ENCODE data around the gene DNAJB6. TPM values are rescaled to one million over a fixed set of nuclear protein-coding genes. Genes with fewer than 3 reads are reported as not detected.
A peak's percentile ranks its signal among the peaks of the same experiment; 100 is the strongest.
"Not testable (repeated sequence)": the region's sequence is repeated elsewhere in the genome, so short reads cannot be mapped to it uniquely, and the experiment has no call there.

DNAJB6 gene
- total RNA-seq, 1 donor from 2014 or later: 74.3 TPM

DNA sequence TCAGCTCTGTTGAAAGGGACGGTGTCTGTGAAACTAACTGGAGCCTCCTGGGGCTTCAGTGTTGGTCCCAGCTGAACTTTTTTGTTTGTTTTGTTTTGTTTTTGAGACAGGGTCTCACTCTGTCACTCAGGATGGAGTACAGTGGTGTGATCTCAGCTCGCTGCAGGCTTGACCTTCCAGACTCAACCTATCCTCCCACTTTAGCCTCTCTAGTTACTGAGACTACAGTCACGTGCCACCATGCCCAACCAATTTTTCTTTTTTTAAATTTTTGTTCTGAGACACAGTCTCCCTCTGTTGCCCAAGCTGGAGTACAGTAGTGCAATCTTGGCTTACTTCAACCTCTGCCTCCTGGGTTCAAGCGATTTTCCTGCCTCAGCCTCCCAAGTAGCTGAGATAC, 13.4 kb upstream of the DNAJB6 start:
- peaks cover 2% of the 10 kb centered on the region for H3K4me1 Mint-ChIP-seq
- no peaks in the 10 kb centered on the region for H3K9me3 Mint-ChIP-seq
- ChIA-PET CTCF (no interaction called here), POLR2A (no interaction called here)
- DNase-seq (no peak), ATAC-seq (ENCODE audit: low read depth) (no peak)
- no peaks in the 10 kb centered on the region for H3K36me3 Mint-ChIP-seq (ENCODE audit: low read depth)
- intact Hi-C loops (cut with micrococcal nuclease): no loop called here
- H3K27ac Mint-ChIP-seq: no peak overlapping the region
- no peak overlapping the region for H3K4me3 Mint-ChIP-seq
- H3K27me3 Mint-ChIP-seq: no peaks in the 10 kb centered on the region
- TF ChIP-seq, protein P1, sequence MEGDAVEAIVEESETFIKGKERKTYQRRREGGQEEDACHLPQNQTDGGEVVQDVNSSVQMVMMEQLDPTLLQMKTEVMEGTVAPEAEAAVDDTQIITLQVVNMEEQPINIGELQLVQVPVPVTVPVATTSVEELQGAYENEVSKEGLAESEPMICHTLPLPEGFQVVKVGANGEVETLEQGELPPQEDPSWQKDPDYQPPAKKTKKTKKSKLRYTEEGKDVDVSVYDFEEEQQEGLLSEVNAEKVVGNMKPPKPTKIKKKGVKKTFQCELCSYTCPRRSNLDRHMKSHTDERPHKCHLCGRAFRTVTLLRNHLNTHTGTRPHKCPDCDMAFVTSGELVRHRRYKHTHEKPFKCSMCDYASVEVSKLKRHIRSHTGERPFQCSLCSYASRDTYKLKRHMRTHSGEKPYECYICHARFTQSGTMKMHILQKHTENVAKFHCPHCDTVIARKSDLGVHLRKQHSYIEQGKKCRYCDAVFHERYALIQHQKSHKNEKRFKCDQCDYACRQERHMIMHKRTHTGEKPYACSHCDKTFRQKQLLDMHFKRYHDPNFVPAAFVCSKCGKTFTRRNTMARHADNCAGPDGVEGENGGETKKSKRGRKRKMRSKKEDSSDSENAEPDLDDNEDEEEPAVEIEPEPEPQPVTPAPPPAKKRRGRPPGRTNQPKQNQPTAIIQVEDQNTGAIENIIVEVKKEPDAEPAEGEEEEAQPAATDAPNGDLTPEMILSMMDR (IDR thresholded peaks at IDR 0.05): no peak

DNA sequence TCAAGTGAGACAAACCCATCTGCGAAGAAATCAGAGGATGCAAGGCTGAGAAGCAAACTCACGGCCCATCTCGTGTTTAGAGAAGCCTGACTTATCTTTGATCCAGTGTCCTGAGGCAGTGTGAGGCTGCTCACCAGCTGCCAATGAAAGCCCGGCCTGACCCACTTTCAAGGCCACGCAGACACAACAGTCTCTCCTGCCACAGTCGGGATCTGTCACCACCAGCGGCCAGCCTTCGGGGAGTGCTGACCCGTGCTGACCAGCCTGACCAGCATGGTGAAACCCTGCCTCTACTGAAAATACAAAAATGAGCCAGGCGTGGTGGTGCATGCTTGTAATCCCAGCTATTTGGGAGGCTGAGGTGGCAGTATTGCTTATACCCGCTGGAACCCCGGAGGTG, 7.4 kb upstream of the DNAJB6 start:
- Mint-ChIP-seq H3K27ac (no peak overlapping the region), H3K4me1 (peaks cover 10% of the 10 kb centered on the region), H3K9me3 (no peaks in the 10 kb centered on the region), H3K36me3 (ENCODE audit: low read depth) (no peaks in the 10 kb centered on the region), H3K4me3 (no peak overlapping the region), H3K27me3 (no peaks in the 10 kb centered on the region)
- TF ChIP-seq, protein P1 (IDR thresholded peaks at IDR 0.05): no peak
- ChIA-PET POLR2A (no interaction called here), CTCF (no interaction called here)
- ATAC-seq (ENCODE audit: low read depth) (no peak), DNase-seq (no peak)
- intact Hi-C loops (cut with micrococcal nuclease): no loop called here

DNA sequence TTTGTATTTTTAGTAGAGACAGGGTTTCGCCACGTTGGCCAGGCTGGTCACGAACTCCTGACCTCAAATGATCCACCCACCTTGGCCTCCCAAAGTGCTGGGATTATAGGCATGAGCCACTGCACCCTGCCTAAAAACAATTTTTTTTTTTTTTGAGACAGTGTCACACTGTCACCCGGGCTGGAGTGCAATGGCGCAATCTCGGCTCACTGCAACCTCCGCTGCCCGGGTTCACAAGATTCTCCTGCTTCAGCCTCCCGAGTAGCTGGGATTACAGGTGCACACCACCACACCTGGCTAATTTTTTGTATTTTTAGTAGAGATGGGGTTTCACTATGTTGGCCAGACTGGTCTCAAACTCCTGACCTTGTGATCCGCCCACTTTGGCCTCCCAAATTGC, 6.2 kb upstream of the DNAJB6 start:
- H3K4me3 Mint-ChIP-seq; DNase-seq; CTCF ChIA-PET; H3K27ac Mint-ChIP-seq; intact Hi-C loops (cut with micrococcal nuclease); POLR2A ChIA-PET; ATAC-seq (ENCODE audit: low read depth); H3K27me3 Mint-ChIP-seq; H3K9me3 Mint-ChIP-seq; H3K36me3 Mint-ChIP-seq (ENCODE audit: low read depth): not testable (repeated sequence)
- peaks cover 19% of the 10 kb centered on the region for H3K4me1 Mint-ChIP-seq

DNA sequence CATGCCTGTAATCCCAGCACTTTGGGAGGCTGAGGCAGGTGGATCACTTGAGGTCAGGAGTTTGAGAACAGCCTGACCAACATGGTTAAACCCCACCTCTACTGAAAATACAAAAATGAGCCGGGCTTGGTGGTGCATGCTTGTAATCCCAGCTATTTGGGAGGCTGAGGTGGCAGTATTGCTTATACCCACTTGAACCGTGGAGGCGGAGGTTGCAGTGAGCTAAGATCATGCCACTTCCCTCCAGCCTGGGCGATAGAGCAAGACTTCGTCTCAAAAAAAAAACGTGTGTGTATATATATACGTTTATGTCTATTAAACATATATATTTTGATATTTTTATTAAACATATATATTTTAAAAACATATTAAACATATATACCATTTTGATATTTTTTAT, 5.8 kb upstream of the DNAJB6 start:
- ATAC-seq (ENCODE audit: low read depth); H3K9me3 Mint-ChIP-seq; DNase-seq; H3K27ac Mint-ChIP-seq; CTCF ChIA-PET; POLR2A ChIA-PET; H3K27me3 Mint-ChIP-seq; H3K36me3 Mint-ChIP-seq (ENCODE audit: low read depth); intact Hi-C loops (cut with micrococcal nuclease); H3K4me3 Mint-ChIP-seq: not testable (repeated sequence)
- H3K4me1 Mint-ChIP-seq: peaks cover 24% of the 10 kb centered on the region

DNA sequence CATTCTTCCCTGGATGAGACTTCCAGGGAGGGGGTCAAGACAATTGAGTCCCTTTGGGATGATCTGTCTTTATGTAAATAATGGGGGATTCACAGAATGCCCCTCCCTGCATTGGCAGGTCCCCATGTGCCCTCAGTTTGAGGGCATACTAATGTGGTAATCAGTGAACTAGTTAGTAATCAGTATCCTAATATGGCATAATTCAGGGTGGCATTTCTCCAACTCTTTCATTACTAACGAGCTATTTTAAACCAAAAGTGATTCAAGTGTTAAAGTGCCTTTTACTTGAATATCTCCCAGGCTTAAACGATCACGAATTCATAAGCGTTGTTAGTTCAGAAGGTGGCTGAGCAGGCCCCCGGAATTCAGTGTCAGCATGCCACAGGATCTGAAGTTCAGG, 1.6 kb upstream of the DNAJB6 start:
- Mint-ChIP-seq H3K4me3 (peak overlapping the region; percentile 95), H3K36me3 (ENCODE audit: low read depth) (peaks cover 18% of the 10 kb centered on the region)

DNA sequence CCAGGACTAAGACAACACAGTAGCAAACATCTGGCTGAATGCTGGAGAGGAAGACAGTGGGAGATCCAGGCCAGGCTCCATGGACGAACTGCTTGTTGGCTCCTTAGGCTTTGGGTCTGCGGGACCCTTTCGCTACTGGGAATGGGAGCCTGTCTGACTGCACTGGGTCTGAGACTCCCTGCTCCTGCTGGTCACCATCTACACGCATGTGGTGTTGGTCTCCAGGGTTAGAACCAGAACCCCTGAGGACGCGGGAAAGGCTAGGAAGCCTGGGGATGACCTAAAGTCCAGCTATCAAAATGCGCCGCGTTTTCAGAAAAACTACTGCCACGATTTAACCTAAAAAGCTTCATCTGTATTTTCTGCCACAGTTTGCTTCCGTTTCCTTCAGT, 817 bp upstream of the DNAJB6 start:
- H3K9me3 Mint-ChIP-seq: no peaks in the 10 kb centered on the region
- TF ChIP-seq, protein P1 (IDR thresholded peaks at IDR 0.05): no peak
- peaks cover 18% of the 10 kb centered on the region for H3K36me3 Mint-ChIP-seq (ENCODE audit: low read depth)
- CTCF ChIA-PET: no interaction called here
- no peaks in the 10 kb centered on the region for H3K27me3 Mint-ChIP-seq
- peak overlapping the region; percentile 95 for H3K4me3 Mint-ChIP-seq
- H3K4me1 Mint-ChIP-seq: peaks cover 58% of the 10 kb centered on the region
- no peak for ATAC-seq (ENCODE audit: low read depth)
- no peak for DNase-seq
- POLR2A ChIA-PET: interaction anchor here (1.3 to 1.5 kb wide), 2 partner anchors 21 to 34 kb away, joined by 5 to 13 read pairs; no protein-coding TSS in a partner anchor
- intact Hi-C loops (cut with micrococcal nuclease): loop anchor here (1.0 to 5.0 kb wide), 10 partner anchors 34 to 1694 kb away; partner anchors contain the start of genes DYNC2I1, LMBR1, NOM1 and RBM33
- peak overlapping the region; percentile 97 for H3K27ac Mint-ChIP-seq

More for the DNA sequence above, 1.6 kb upstream of the DNAJB6 start:
- DNase-seq (no peak), ATAC-seq (ENCODE audit: low read depth) (no peak)
- Mint-ChIP-seq H3K9me3 (no peaks in the 10 kb centered on the region), H3K27ac (no peak overlapping the region), H3K27me3 (no peaks in the 10 kb centered on the region), H3K4me1 (peaks cover 51% of the 10 kb centered on the region)
- POLR2A ChIA-PET: interaction anchor here (1.5 kb wide), 1 partner anchor 33 kb away, joined by 6 read pairs; no protein-coding TSS in a partner anchor
- TF ChIP-seq, protein P1 (IDR thresholded peaks at IDR 0.05): no peak
- intact Hi-C loops (cut with micrococcal nuclease): loop anchor here (5.0 kb wide), 3 partner anchors 333 to 1693 kb away; partner anchors contain the start of genes DYNC2I1 and RBM33
- CTCF ChIA-PET: no interaction called here
